WTC11 (cell line): Measurements from ENCODE around the gene SNAI1.

ENCODE experiments used
- ARID4B ChIP-seq: sonication (generic); formaldehyde crosslinking; IDR thresholded peaks from 2 replicates; pipeline ENCODE4 v1.8.0; 2023; ENCODE audit warnings: missing genetic modification reagents, mild to moderate bottlenecking, borderline replicate concordance
- ATF3 ChIP-seq: sonication (generic); formaldehyde crosslinking; conservative IDR thresholded peaks from 2 replicates; pipeline ENCODE4 v1.8.1; 2022; ENCODE audit warnings: mild to moderate bottlenecking, missing genetic modification reagents
- NFYB ChIP-seq: sonication (generic); formaldehyde crosslinking; conservative IDR thresholded peaks from 2 replicates; pipeline ENCODE4 v1.8.0; 2022; ENCODE audit warnings: low read depth, missing genetic modification reagents
- NR2C2 ChIP-seq: sonication (generic); formaldehyde crosslinking; IDR thresholded peaks from 2 replicates; pipeline ENCODE4 v1.8.0; 2022; ENCODE audit warnings: mild to moderate bottlenecking, missing genetic modification reagents
- SP1 ChIP-seq: sonication (generic); formaldehyde crosslinking; conservative IDR thresholded peaks from 2 replicates; pipeline ENCODE4 v1.8.1; 2022; ENCODE audit warnings: missing genetic modification reagents
- TCF7 ChIP-seq: sonication (generic); formaldehyde crosslinking; IDR thresholded peaks from 2 replicates; pipeline ENCODE4 v1.8.0; 2022; ENCODE audit warnings: mild to moderate bottlenecking, low read depth, missing genetic modification reagents, moderate library complexity
- TF ChIP-seq, protein P1 (sequence below): sonication (generic); formaldehyde crosslinking; IDR thresholded peaks from 2 replicates; pipeline ENCODE4 v1.8.1; 2023; ENCODE audit warnings: mild to moderate bottlenecking, missing genetic modification reagents, moderate library complexity
- TF ChIP-seq, protein P2 (sequence below): fragments of 200-600 bp; IDR thresholded peaks from 2 replicates; pipeline ENCODE4 v1.8.0; 2022; ENCODE audit warnings: antibody characterized with exemption
- TF ChIP-seq, protein P3 (sequence below): sonication (generic); formaldehyde crosslinking; IDR thresholded peaks from 2 replicates; pipeline ENCODE4 v1.8.1; 2023; ENCODE audit warnings: mild to moderate bottlenecking, missing genetic modification reagents, borderline replicate concordance

DNA sequence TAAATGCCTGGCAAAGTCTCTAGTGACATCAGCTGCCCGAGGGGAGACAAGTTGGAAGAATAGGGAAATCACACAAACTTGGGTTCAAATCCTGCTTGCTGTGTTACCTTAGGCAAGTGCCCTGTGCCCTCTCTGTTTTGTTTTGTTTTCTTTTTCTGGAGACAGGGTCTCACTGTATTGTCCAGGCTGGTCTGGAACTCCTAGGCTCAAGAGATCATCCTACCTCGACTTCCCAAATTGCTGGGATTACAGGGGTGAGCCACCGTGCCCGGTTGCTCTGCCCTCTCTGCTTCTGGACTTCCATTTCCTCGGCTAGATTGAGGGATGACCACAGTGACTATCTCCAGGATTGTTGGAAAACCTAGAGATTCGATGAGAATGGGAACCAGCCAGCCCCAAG lies 55.4 kb downstream of the SNAI1 start:
- TF ChIP-seq, protein P1, sequence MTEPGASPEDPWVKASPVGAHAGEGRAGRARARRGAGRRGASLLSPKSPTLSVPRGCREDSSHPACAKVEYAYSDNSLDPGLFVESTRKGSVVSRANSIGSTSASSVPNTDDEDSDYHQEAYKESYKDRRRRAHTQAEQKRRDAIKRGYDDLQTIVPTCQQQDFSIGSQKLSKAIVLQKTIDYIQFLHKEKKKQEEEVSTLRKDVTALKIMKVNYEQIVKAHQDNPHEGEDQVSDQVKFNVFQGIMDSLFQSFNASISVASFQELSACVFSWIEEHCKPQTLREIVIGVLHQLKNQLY (CRISPR knock-in tag) = no peak
- TF ChIP-seq, protein P2, sequence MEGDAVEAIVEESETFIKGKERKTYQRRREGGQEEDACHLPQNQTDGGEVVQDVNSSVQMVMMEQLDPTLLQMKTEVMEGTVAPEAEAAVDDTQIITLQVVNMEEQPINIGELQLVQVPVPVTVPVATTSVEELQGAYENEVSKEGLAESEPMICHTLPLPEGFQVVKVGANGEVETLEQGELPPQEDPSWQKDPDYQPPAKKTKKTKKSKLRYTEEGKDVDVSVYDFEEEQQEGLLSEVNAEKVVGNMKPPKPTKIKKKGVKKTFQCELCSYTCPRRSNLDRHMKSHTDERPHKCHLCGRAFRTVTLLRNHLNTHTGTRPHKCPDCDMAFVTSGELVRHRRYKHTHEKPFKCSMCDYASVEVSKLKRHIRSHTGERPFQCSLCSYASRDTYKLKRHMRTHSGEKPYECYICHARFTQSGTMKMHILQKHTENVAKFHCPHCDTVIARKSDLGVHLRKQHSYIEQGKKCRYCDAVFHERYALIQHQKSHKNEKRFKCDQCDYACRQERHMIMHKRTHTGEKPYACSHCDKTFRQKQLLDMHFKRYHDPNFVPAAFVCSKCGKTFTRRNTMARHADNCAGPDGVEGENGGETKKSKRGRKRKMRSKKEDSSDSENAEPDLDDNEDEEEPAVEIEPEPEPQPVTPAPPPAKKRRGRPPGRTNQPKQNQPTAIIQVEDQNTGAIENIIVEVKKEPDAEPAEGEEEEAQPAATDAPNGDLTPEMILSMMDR = no peak
- TF ChIP-seq, protein P3, sequence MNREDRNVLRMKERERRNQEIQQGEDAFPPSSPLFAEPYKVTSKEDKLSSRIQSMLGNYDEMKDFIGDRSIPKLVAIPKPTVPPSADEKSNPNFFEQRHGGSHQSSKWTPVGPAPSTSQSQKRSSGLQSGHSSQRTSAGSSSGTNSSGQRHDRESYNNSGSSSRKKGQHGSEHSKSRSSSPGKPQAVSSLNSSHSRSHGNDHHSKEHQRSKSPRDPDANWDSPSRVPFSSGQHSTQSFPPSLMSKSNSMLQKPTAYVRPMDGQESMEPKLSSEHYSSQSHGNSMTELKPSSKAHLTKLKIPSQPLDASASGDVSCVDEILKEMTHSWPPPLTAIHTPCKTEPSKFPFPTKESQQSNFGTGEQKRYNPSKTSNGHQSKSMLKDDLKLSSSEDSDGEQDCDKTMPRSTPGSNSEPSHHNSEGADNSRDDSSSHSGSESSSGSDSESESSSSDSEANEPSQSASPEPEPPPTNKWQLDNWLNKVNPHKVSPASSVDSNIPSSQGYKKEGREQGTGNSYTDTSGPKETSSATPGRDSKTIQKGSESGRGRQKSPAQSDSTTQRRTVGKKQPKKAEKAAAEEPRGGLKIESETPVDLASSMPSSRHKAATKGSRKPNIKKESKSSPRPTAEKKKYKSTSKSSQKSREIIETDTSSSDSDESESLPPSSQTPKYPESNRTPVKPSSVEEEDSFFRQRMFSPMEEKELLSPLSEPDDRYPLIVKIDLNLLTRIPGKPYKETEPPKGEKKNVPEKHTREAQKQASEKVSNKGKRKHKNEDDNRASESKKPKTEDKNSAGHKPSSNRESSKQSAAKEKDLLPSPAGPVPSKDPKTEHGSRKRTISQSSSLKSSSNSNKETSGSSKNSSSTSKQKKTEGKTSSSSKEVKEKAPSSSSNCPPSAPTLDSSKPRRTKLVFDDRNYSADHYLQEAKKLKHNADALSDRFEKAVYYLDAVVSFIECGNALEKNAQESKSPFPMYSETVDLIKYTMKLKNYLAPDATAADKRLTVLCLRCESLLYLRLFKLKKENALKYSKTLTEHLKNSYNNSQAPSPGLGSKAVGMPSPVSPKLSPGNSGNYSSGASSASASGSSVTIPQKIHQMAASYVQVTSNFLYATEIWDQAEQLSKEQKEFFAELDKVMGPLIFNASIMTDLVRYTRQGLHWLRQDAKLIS = no peak
- TF ChIP-seq ARID4B (CRISPR knock-in tag) (no peak), NR2C2 (CRISPR knock-in tag) (no peak), TCF7 (CRISPR knock-in tag) (no peak), ATF3 (CRISPR knock-in tag) (no peak), SP1 (no peak), NFYB (no peak)
